ENCODE measurements around the gene ALDH1A1.
"Not testable (repeated sequence)": the region's sequence is repeated elsewhere in the genome, so short reads cannot be mapped to it uniquely, and the experiment has no call there.

The ALDH1A1 gene

GRCh38 chr9:72942451-72942850, 10.4 kb downstream of the ALDH1A1 start:
- no peaks in the 10 kb centered on the region for H3K27me3 ChIP-seq (ENCODE audit: control insufficient read depth, insufficient read depth, low read length)
- no peak overlapping the region for H3K4me3 ChIP-seq (ENCODE audit: low read depth, low read length)
- no peaks in the 10 kb centered on the region for H3K4me1 ChIP-seq (ENCODE audit: control insufficient read depth, insufficient read depth, low read length)
- H3K9ac ChIP-seq (ENCODE audit: low read length) = no peak overlapping the region
- no peak overlapping the region for H3K27ac ChIP-seq (ENCODE audit: low read depth, low read length)
- no peaks in the 10 kb centered on the region for H3K36me3 ChIP-seq (ENCODE audit: control insufficient read depth, insufficient read depth, low read length)
- no peaks in the 10 kb centered on the region for H3K9me3 ChIP-seq (ENCODE audit: control insufficient read depth, insufficient read depth, low read depth, low read length)

GRCh38 chr9:72939581-72939980, 13.3 kb downstream of the ALDH1A1 start:
- not testable (repeated sequence) for H3K4me1 ChIP-seq (ENCODE audit: control insufficient read depth, insufficient read depth, low read length); H3K27me3 ChIP-seq (ENCODE audit: control insufficient read depth, insufficient read depth, low read length); H3K9me3 ChIP-seq (ENCODE audit: control insufficient read depth, insufficient read depth, low read depth, low read length); H3K36me3 ChIP-seq (ENCODE audit: control insufficient read depth, insufficient read depth, low read length); H3K9ac ChIP-seq (ENCODE audit: low read length); H3K27ac ChIP-seq (ENCODE audit: low read depth, low read length); H3K4me3 ChIP-seq (ENCODE audit: low read depth, low read length)

- Histone ChIP-seq H3K27ac (ENCODE audit: low read depth, low read length) (no peak overlapping the region), H3K36me3 (ENCODE audit: control insufficient read depth, insufficient read depth, low read length) (no peaks in the 10 kb centered on the region), H3K9ac (ENCODE audit: low read length) (no peak overlapping the region), H3K27me3 (ENCODE audit: control insufficient read depth, insufficient read depth, low read length) (no peaks in the 10 kb centered on the region), H3K4me1 (ENCODE audit: control insufficient read depth, insufficient read depth, low read length) (no peaks in the 10 kb centered on the region), H3K9me3 (ENCODE audit: control insufficient read depth, insufficient read depth, low read depth, low read length) (no peaks in the 10 kb centered on the region), H3K4me3 (ENCODE audit: low read depth, low read length) (no peak overlapping the region)
Observed at GRCh38 chr9:72937545-72937944, 15.3 kb downstream of the ALDH1A1 start.

- H3K27me3 ChIP-seq (ENCODE audit: control insufficient read depth, insufficient read depth, low read length) = no peaks in the 10 kb centered on the region
- H3K27ac ChIP-seq (ENCODE audit: low read depth, low read length) = no peak overlapping the region
- no peak overlapping the region for H3K4me3 ChIP-seq (ENCODE audit: low read depth, low read length)
- no peaks in the 10 kb centered on the region for H3K9me3 ChIP-seq (ENCODE audit: control insufficient read depth, insufficient read depth, low read depth, low read length)
- H3K36me3 ChIP-seq (ENCODE audit: control insufficient read depth, insufficient read depth, low read length) = no peaks in the 10 kb centered on the region
- no peaks in the 10 kb centered on the region for H3K4me1 ChIP-seq (ENCODE audit: control insufficient read depth, insufficient read depth, low read length)
- H3K9ac ChIP-seq (ENCODE audit: low read length) = no peak overlapping the region
Observed at GRCh38 chr9:72936679-72937078, 16.2 kb downstream of the ALDH1A1 start.

GRCh38 chr9:72936266-72936665, 16.6 kb downstream of the ALDH1A1 start:
- Histone ChIP-seq H3K27me3 (ENCODE audit: control insufficient read depth, insufficient read depth, low read length) (no peaks in the 10 kb centered on the region), H3K9ac (ENCODE audit: low read length) (no peak overlapping the region), H3K9me3 (ENCODE audit: control insufficient read depth, insufficient read depth, low read depth, low read length) (no peaks in the 10 kb centered on the region), H3K36me3 (ENCODE audit: control insufficient read depth, insufficient read depth, low read length) (no peaks in the 10 kb centered on the region), H3K4me1 (ENCODE audit: control insufficient read depth, insufficient read depth, low read length) (no peaks in the 10 kb centered on the region), H3K27ac (ENCODE audit: low read depth, low read length) (no peak overlapping the region), H3K4me3 (ENCODE audit: low read depth, low read length) (no peak overlapping the region)

GRCh38 chr9:72935595-72935994, 17.3 kb downstream of the ALDH1A1 start:
- Histone ChIP-seq H3K4me3 (ENCODE audit: low read depth, low read length) (no peak overlapping the region), H3K9ac (ENCODE audit: low read length) (no peak overlapping the region), H3K27me3 (ENCODE audit: control insufficient read depth, insufficient read depth, low read length) (no peaks in the 10 kb centered on the region), H3K36me3 (ENCODE audit: control insufficient read depth, insufficient read depth, low read length) (no peaks in the 10 kb centered on the region), H3K27ac (ENCODE audit: low read depth, low read length) (no peak overlapping the region), H3K9me3 (ENCODE audit: control insufficient read depth, insufficient read depth, low read depth, low read length) (no peaks in the 10 kb centered on the region), H3K4me1 (ENCODE audit: control insufficient read depth, insufficient read depth, low read length) (no peaks in the 10 kb centered on the region)

GRCh38 chr9:72933730-72934665, 18.9 kb downstream of the ALDH1A1 start:
- H3K9me3 ChIP-seq (ENCODE audit: control insufficient read depth, insufficient read depth, low read depth, low read length) = no peaks in the 10 kb centered on the region
- H3K36me3 ChIP-seq (ENCODE audit: control insufficient read depth, insufficient read depth, low read length) = no peaks in the 10 kb centered on the region
- H3K27ac ChIP-seq (ENCODE audit: low read depth, low read length) = no peak overlapping the region
- H3K9ac ChIP-seq (ENCODE audit: low read length) = no peak overlapping the region
- H3K27me3 ChIP-seq (ENCODE audit: control insufficient read depth, insufficient read depth, low read length) = no peaks in the 10 kb centered on the region
- no peak overlapping the region for H3K4me3 ChIP-seq (ENCODE audit: low read depth, low read length)
- no peaks in the 10 kb centered on the region for H3K4me1 ChIP-seq (ENCODE audit: control insufficient read depth, insufficient read depth, low read length)

- H3K9ac ChIP-seq (ENCODE audit: low read length) = no peak overlapping the region
- H3K27ac ChIP-seq (ENCODE audit: low read depth, low read length) = no peak overlapping the region
- no peak overlapping the region for H3K4me3 ChIP-seq (ENCODE audit: low read depth, low read length)
- H3K27me3 ChIP-seq (ENCODE audit: control insufficient read depth, insufficient read depth, low read length) = no peaks in the 10 kb centered on the region
- H3K4me1 ChIP-seq (ENCODE audit: control insufficient read depth, insufficient read depth, low read length) = no peaks in the 10 kb centered on the region
- no peaks in the 10 kb centered on the region for H3K36me3 ChIP-seq (ENCODE audit: control insufficient read depth, insufficient read depth, low read length)
- H3K9me3 ChIP-seq (ENCODE audit: control insufficient read depth, insufficient read depth, low read depth, low read length) = no peaks in the 10 kb centered on the region
Observed at GRCh38 chr9:72932619-72933018, 20.2 kb downstream of the ALDH1A1 start.

GRCh38 chr9:72931897-72932296, 21.0 kb downstream of the ALDH1A1 start:
- no peak overlapping the region for H3K4me3 ChIP-seq (ENCODE audit: low read depth, low read length)
- no peaks in the 10 kb centered on the region for H3K36me3 ChIP-seq (ENCODE audit: control insufficient read depth, insufficient read depth, low read length)
- H3K9ac ChIP-seq (ENCODE audit: low read length) = no peak overlapping the region
- H3K4me1 ChIP-seq (ENCODE audit: control insufficient read depth, insufficient read depth, low read length) = no peaks in the 10 kb centered on the region
- no peaks in the 10 kb centered on the region for H3K27me3 ChIP-seq (ENCODE audit: control insufficient read depth, insufficient read depth, low read length)
- no peak overlapping the region for H3K27ac ChIP-seq (ENCODE audit: low read depth, low read length)
- H3K9me3 ChIP-seq (ENCODE audit: control insufficient read depth, insufficient read depth, low read depth, low read length) = no peaks in the 10 kb centered on the region

GRCh38 chr9:72931437-72931836, 21.4 kb downstream of the ALDH1A1 start:
- no peaks in the 10 kb centered on the region for H3K9me3 ChIP-seq (ENCODE audit: control insufficient read depth, insufficient read depth, low read depth, low read length)
- H3K9ac ChIP-seq (ENCODE audit: low read length) = no peak overlapping the region
- no peaks in the 10 kb centered on the region for H3K27me3 ChIP-seq (ENCODE audit: control insufficient read depth, insufficient read depth, low read length)
- H3K27ac ChIP-seq (ENCODE audit: low read depth, low read length) = no peak overlapping the region
- H3K4me1 ChIP-seq (ENCODE audit: control insufficient read depth, insufficient read depth, low read length) = no peaks in the 10 kb centered on the region
- H3K4me3 ChIP-seq (ENCODE audit: low read depth, low read length) = no peak overlapping the region
- H3K36me3 ChIP-seq (ENCODE audit: control insufficient read depth, insufficient read depth, low read length) = no peaks in the 10 kb centered on the region

GRCh38 chr9:72930828-72931227, 22.0 kb downstream of the ALDH1A1 start:
- H3K4me1 ChIP-seq (ENCODE audit: control insufficient read depth, insufficient read depth, low read length) = no peaks in the 10 kb centered on the region
- H3K9me3 ChIP-seq (ENCODE audit: control insufficient read depth, insufficient read depth, low read depth, low read length) = no peaks in the 10 kb centered on the region
- no peak overlapping the region for H3K4me3 ChIP-seq (ENCODE audit: low read depth, low read length)
- H3K36me3 ChIP-seq (ENCODE audit: control insufficient read depth, insufficient read depth, low read length) = no peaks in the 10 kb centered on the region
- H3K9ac ChIP-seq (ENCODE audit: low read length) = no peak overlapping the region
- H3K27me3 ChIP-seq (ENCODE audit: control insufficient read depth, insufficient read depth, low read length) = no peaks in the 10 kb centered on the region
- no peak overlapping the region for H3K27ac ChIP-seq (ENCODE audit: low read depth, low read length)
